GM23248 (cell line): ENCODE data around the gene PELI3. TPM values are rescaled to one million over a fixed set of nuclear protein-coding genes. Genes with fewer than 3 reads are reported as not detected.
A peak's percentile ranks its signal among the peaks of the same experiment; 100 is the strongest.

Experiments used
- DNase-seq: peaks from one replicate; pipeline ENCODE4 v3.0.0-alpha.2; 2015
- H2AFZ ChIP-seq: fragments of 200-600 bp; sonication (generic); 2 replicates; pipeline ENCODE4 v1.6.1; 2016; ENCODE audit warnings: antibody characterized with exemption
- H3F3A ChIP-seq: fragments of 200-600 bp; sonication (generic); 2 replicates; pipeline ENCODE4 v1.6.1; 2016; ENCODE audit warnings: mild to moderate bottlenecking, antibody characterized with exemption, mixed run types; ENCODE audit not compliant: insufficient read depth
- H3K27ac ChIP-seq: fragments of 200-600 bp; sonication (generic); 2 replicates; pipeline ENCODE4 v1.5.1; 2016; ENCODE audit warnings: mild to moderate bottlenecking
- H3K27me3 ChIP-seq: fragments of 200-600 bp; sonication (generic); replicated peaks from 2 replicates; pipeline ENCODE4 v1.6.1; 2016; ENCODE audit warnings: mild to moderate bottlenecking; ENCODE audit not compliant: insufficient read depth
- H3K36me3 ChIP-seq: fragments of 200-600 bp; sonication (generic); 2 replicates; pipeline ENCODE4 v1.6.1; 2016; ENCODE audit warnings: low read depth, mild to moderate bottlenecking
- H3K4me1 ChIP-seq: fragments of 200-600 bp; sonication (generic); 2 replicates; pipeline ENCODE4 v1.6.1; 2016; ENCODE audit warnings: mild to moderate bottlenecking; ENCODE audit not compliant: insufficient read depth
- H3K4me2 ChIP-seq: fragments of 200-600 bp; sonication (generic); one replicate; pipeline ENCODE4 v1.6.1; 2016; ENCODE audit warnings: mild to moderate bottlenecking; ENCODE audit not compliant: unreplicated experiment
- H3K4me3 ChIP-seq: fragments of 200-600 bp; sonication (generic); 2 replicates; pipeline ENCODE4 v1.5.1; 2016; ENCODE audit warnings: mild to moderate bottlenecking
- H3K79me2 ChIP-seq: fragments of 200-600 bp; sonication (generic); 2 replicates; pipeline ENCODE4 v1.6.1; 2016; ENCODE audit warnings: mild to moderate bottlenecking; ENCODE audit not compliant: insufficient read depth
- H3K9ac ChIP-seq: fragments of 200-600 bp; sonication (generic); 2 replicates; pipeline ENCODE4 v1.6.1; 2016; ENCODE audit warnings: mild to moderate bottlenecking
- H3K9me2 ChIP-seq: fragments of 200-600 bp; sonication (generic); 2 replicates; pipeline ENCODE4 v1.6.1; 2016; ENCODE audit warnings: mixed run types, mild to moderate bottlenecking, moderate library complexity; ENCODE audit not compliant: insufficient read depth
- H3K9me3 ChIP-seq: fragments of 200-600 bp; sonication (generic); one replicate; pipeline ENCODE4 v1.6.1; 2017; ENCODE audit warnings: low read depth
- H4K20me1 ChIP-seq: fragments of 200-600 bp; sonication (generic); 2 replicates; pipeline ENCODE4 v1.6.0; 2016; ENCODE audit not compliant: insufficient read depth
- EZH2 ChIP-seq: fragments of 200-600 bp; sonication (generic); IDR thresholded peaks from 2 replicates; pipeline ENCODE4 v1.6.1; 2018; ENCODE audit warnings: antibody characterized with exemption, mild to moderate bottlenecking; ENCODE audit not compliant: insufficient read depth, poor library complexity, severe bottlenecking
- EZH2phosphoT487 ChIP-seq: fragments of 200-600 bp; sonication (generic); IDR thresholded peaks from 2 replicates; pipeline ENCODE4 v1.6.1; 2018; ENCODE audit warnings: antibody characterized with exemption, moderate library complexity, mild to moderate bottlenecking, low read depth; ENCODE audit not compliant: insufficient read depth
- WGBS, 2 experiments: methylation state at CpG; one replicate each; pipeline ENCODE4 v1.1.6; 2015 to 2017; ENCODE audit warnings: low lambda C conversion rate in 2 of 2, low coverage in 1 of 2; ENCODE audit errors: missing lambda C conversion rate in 2 of 2; 5-methylcytosine and 5-hydroxymethylcytosine counted together
- in situ Hi-C: fragments of 300-500 bp; cut with MboI; formaldehyde crosslinking; loops from 2 replicates; pipeline ENCODE4 v1.15.0; 2020
- polyA plus RNA-seq: library from polyadenylated mRNA; unstranded; fragments of >200 nt; fragmentation: Nextera tagmentation; extraction: Ambion mirVana; gene quantifications from 2 replicates; pipeline ENCODE4 v1.2.1, GENCODE V29; 2016
- total RNA-seq: library from RNA; depleted of rRNA; stranded (reverse); fragments of >200 nt; shearing (Covaris generic); gene quantifications from 2 replicates; pipeline ENCODE4 v1.2.3, GENCODE V29; 2014

Gene PELI3
- total and polyA plus RNA-seq, 2 experiments from 2014 or later: 5.3 to 10.5 TPM

DNA sequence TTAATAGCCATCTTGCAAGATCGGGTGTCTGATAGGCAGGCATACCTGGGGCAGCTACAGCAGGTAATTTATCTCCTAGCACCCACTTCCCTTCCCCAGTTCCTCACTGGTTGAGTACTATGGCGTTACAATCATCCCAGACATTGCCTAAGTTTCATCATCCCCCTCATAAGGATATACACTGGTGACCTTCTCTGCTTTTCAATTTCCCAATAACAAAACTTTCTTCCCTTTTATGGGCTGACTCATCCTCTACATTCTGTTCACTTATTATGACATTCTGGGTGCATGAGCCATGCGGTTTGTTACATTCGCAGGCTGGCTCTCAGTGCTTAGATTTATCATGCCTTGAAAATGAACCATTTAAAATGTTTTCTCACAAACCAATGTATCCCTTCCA, 23.1 kb upstream of the PELI3 start:
- Histone ChIP-seq H3K4me3 (no peak overlapping the region), H3K9ac (peak overlapping the region; percentile 24; the same call in 1 of the 2 replicates), H4K20me1 (no peaks in the 10 kb centered on the region), H3K4me2 (peak overlapping the region; percentile 54), H3K9me2 (no peaks in the 10 kb centered on the region), H3K9me3 (no peaks in the 10 kb centered on the region), H3K27me3 (peaks cover 8% of the 10 kb centered on the region; the same call in 1 of the 2 replicates), H3K79me2 (no peaks in the 10 kb centered on the region), H3K36me3 (no peaks in the 10 kb centered on the region), H2AFZ (no peak overlapping the region), H3K4me1 (peaks cover 11% of the 10 kb centered on the region), H3F3A (peaks cover 13% of the 10 kb centered on the region), H3K27ac (peak overlapping the region; percentile 72)
- WGBS, 2 experiments: 35 to 45% methylated on average over 4 of the region's 4 CpGs
- TF ChIP-seq EZH2phosphoT487: no peak
- TF ChIP-seq EZH2: no peak
- DNase-seq: peak; percentile 94
- in situ Hi-C loops: no loop called here

DNA sequence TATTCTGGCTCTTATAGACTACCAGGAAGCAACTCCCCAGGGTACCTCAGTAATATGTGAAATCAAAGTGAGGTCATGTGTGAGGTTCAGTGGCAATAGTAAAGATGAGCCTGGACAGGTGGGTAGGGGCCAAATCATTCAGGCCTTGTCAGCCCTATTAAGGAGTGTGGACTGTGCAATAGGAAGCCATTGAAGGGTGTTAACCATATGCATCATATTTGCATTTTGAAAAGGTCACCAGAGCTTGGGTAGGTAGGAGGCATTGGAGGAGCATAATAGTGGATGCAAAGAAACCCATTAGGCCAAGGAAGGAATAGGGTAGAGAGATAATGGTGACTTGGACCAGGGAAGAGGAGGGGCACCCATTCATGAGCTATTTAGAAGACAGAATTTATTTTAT, 19.7 kb upstream of the PELI3 start:
- H3K9me2 ChIP-seq: no peaks in the 10 kb centered on the region
- no peaks in the 10 kb centered on the region for H4K20me1 ChIP-seq
- no peak overlapping the region for H3K9ac ChIP-seq
- no peaks in the 10 kb centered on the region for H3K36me3 ChIP-seq
- in situ Hi-C loops: no loop called here
- no peak overlapping the region for H3K27ac ChIP-seq
- peaks cover 11% of the 10 kb centered on the region for H3K4me1 ChIP-seq
- H3K4me2 ChIP-seq: no peak overlapping the region
- H3K27me3 ChIP-seq: peaks cover 17% of the 10 kb centered on the region
- H3K79me2 ChIP-seq: no peaks in the 10 kb centered on the region
- no peak for DNase-seq
- H3K9me3 ChIP-seq: no peaks in the 10 kb centered on the region
- H2AFZ ChIP-seq: no peak overlapping the region
- H3K4me3 ChIP-seq: no peak overlapping the region
- H3F3A ChIP-seq: peaks cover 13% of the 10 kb centered on the region
- TF ChIP-seq EZH2phosphoT487: no peak
- TF ChIP-seq EZH2: no peak

DNA sequence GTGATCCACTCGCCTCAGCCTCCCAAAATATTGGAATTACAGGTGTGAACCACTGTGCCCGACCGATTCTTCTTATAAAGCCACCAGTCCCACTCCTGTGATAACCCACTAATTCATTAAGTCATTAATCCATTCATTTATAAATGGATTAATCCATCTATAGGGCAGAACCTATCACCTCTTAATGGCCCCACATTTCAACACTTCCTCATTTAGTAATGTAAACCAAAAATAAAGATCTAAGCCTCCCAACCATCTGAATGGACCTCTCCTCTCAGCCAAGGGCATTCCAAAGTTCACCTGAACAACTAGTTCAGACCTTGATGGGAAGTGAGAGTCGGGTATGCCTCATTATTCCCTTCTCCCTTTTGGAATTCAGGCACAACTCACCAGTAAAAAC, 18.2 kb upstream of the PELI3 start:
- H2AFZ ChIP-seq: no peak overlapping the region
- no peaks in the 10 kb centered on the region for H3K36me3 ChIP-seq
- no peaks in the 10 kb centered on the region for H4K20me1 ChIP-seq
- in situ Hi-C loops: no loop called here
- no peak overlapping the region for H3K9ac ChIP-seq
- TF ChIP-seq EZH2 (no peak), EZH2phosphoT487 (no peak)
- WGBS, 2 experiments: 36 to 37% methylated on average over 4 of the region's 4 CpGs
- no peak overlapping the region for H3K27ac ChIP-seq
- no peaks in the 10 kb centered on the region for H3K9me2 ChIP-seq
- no peak for DNase-seq
- H3K27me3 ChIP-seq: peaks cover 19% of the 10 kb centered on the region
- no peaks in the 10 kb centered on the region for H3K9me3 ChIP-seq
- H3F3A ChIP-seq: peaks cover 7% of the 10 kb centered on the region; the same call in 1 of the 2 replicates
- peaks cover 6% of the 10 kb centered on the region for H3K4me1 ChIP-seq
- H3K4me2 ChIP-seq: no peak overlapping the region
- H3K79me2 ChIP-seq: no peaks in the 10 kb centered on the region
- no peak overlapping the region for H3K4me3 ChIP-seq

- WGBS, 2 experiments: 22 to 23% methylated on average over 4 of the region's 4 CpGs
- H3F3A ChIP-seq: no peaks in the 10 kb centered on the region
- no peaks in the 10 kb centered on the region for H3K4me1 ChIP-seq
- DNase-seq: no peak
- peaks cover 35% of the 10 kb centered on the region for H3K27me3 ChIP-seq
- in situ Hi-C loops: no loop called here
- no peak overlapping the region for H3K27ac ChIP-seq
- no peaks in the 10 kb centered on the region for H3K79me2 ChIP-seq
- H3K4me3 ChIP-seq: no peak overlapping the region
- no peak overlapping the region for H3K4me2 ChIP-seq
- H3K9me3 ChIP-seq: no peaks in the 10 kb centered on the region
- no peak overlapping the region for H2AFZ ChIP-seq
- TF ChIP-seq EZH2phosphoT487 (no peak), EZH2 (no peak)
- H3K36me3 ChIP-seq: no peaks in the 10 kb centered on the region
- H4K20me1 ChIP-seq: no peaks in the 10 kb centered on the region
- H3K9me2 ChIP-seq: no peaks in the 10 kb centered on the region
- no peak overlapping the region for H3K9ac ChIP-seq
Observed at GRCh38 chr11:66450560-66450959, 16.1 kb upstream of the PELI3 start.

GRCh38 chr11:66451663-66452062, 15.0 kb upstream of the PELI3 start:
- no peak for TF ChIP-seq EZH2phosphoT487
- no peak for TF ChIP-seq EZH2
- no peaks in the 10 kb centered on the region for H3K9me3 ChIP-seq
- no peaks in the 10 kb centered on the region for H3F3A ChIP-seq
- peaks cover 35% of the 10 kb centered on the region for H3K27me3 ChIP-seq
- 32 to 36% methylated on average over 4 of the region's 4 CpGs for WGBS, 2 experiments
- in situ Hi-C loops: no loop called here
- H3K4me3 ChIP-seq: no peak overlapping the region
- H3K36me3 ChIP-seq: no peaks in the 10 kb centered on the region
- H3K9me2 ChIP-seq: no peaks in the 10 kb centered on the region
- H3K4me1 ChIP-seq: no peaks in the 10 kb centered on the region
- H2AFZ ChIP-seq: no peak overlapping the region
- H3K79me2 ChIP-seq: no peaks in the 10 kb centered on the region
- no peak overlapping the region for H3K27ac ChIP-seq
- no peak for DNase-seq
- H4K20me1 ChIP-seq: no peaks in the 10 kb centered on the region
- no peak overlapping the region for H3K9ac ChIP-seq
- no peak overlapping the region for H3K4me2 ChIP-seq
